ENCODE measurements around the gene SLC38A4.
"Not testable (repeated sequence)": the region's sequence is repeated elsewhere in the genome, so short reads cannot be mapped to it uniquely, and the experiment has no call there.

Gene SLC38A4

DNA sequence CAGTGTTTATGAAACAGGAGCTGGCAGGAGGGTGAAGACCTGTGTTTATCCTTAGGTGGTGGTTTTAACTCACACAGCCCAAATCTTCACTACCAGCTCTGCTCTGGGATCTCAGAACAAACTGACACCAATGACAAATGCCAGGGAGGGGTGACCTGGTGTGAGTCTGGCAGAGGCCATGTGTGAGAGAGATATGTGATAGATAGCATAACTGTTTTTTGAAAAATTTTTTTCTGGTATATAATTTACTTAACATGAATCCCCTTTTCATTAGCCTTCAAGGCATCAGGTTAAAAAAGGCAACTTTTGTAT lies 51.5 kb downstream of the SLC38A4 start:
- DNase-seq: no peak

DNA sequence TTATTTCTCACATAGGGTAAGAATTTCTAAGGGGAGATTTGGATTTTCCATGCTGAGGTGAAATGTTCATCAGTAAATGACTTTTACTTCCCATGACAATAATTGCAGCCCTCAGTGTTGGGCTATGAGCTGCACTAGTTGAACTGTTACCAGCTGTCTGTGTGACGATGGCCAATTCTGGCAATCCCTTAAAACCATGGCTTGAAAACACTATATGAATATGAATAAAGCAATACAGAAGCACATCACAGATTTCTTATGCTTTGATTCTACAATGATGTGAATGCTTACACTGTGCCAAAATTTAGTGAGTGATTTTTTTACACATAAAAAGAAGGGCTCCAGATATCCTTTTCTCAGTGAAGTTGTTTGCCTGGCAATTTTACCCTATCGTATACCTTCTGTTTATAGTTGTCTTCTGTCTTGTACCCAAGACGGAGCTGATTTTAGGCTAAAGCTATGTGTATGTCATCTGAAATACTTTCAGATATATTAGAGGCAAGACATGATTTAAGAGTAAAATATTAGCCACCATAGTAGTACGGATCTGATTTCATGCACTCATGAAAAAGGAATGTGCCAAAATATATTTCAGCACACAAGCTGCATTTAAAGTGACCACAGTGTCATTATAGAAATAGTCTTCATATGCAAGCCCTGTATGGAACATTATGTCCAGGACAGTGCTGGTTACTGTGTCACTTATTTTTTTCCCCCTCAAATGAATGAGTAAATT lies 52.0 kb downstream of the SLC38A4 start:
- no peak for DNase-seq

DNA sequence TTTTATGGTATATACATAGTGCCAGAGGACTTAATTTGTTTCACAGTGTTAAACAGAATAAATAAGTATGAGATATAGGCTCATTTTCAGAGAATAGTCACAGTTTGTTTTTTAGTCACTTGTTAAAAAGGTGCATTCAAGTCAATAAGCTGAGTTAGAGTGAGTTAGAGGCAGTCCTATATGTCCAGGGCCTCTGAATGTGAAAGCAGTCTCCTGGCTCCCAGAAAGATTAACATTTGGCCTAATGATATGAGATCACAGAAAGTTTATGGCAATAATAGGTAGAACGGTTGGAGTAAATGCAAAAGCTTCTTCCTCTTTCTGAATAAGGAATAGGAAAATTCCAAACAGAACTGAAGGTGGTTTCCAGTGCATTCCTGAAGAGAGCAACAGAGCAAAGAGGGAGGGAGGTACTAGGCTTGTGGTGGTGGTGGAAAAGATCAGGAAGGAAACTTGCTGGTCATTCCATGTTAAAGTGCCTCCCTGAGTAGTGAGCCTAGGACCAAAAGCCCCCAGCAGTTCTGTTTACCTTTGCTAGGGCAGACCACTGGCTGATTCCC lies 54.4 kb downstream of the SLC38A4 start:
- no peak for DNase-seq

DNA sequence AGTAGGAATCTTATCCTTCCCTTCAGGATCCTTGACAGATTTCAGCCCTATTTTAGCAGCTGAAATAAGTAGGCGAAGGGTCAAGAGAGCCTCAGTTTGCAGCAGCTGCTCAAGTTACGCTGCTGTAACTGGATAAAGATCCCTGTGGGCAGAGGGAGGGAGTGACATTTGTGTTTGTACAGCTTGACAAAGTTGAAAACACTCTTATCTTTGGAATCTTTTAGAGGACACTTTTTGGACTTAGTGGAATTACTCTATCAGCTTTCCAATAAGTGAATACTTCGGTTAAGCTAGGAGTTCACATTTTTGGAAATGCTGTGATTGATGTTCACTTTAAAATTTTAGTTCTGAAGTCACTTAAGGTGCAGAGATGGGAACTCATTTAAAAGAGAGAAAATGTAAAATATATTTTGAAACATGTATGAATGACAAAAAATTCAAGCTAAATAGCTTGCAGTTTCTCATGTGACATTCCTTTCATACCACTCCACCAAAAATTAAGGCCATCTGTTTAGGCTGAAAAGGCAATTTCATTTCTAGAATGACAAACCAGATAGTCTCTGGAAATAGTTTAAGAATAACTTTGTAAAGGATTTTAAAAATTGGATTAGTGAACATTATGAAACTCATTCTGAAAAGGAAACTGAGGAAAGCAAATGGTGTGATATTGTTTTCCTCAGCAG lies 55.2 kb downstream of the SLC38A4 start:
- no peak for DNase-seq

DNA sequence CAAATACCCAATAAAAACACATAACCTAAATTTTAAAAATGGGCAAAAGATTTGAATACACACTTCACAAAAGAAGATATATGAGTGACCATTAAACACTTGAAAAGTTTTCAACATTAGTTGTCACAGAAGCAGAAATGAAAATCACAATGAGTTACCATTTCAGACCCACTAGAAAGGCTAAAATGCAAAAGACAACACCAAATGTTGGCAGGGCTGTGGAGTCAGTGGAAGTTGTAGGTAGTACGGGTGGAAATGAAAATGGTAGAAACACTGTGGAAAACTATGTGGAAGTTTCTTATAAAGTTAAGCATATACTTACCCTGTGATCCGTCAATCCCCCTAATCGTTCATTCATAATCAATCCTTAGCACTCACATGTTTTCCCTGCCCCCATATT lies 61.8 kb downstream of the SLC38A4 start:
- DNase-seq: no peak

DNA sequence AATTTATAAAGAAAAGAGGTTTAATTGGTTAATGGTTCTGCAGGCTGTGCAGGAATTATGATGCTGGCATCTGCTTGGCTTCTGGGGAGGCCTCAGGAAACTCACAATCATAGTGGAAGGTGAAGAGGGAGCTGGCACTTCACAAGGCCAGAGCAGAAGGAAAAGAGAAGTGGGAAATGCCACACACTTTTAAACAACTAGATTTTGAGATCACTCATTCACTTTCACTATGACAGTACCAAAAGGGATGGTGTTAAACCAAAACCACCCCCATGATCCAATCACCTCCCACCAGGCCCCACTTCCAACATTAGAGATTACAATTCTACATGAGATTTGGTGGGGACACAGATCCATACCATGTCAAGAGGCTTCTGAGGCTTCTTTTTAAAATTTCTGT lies 62.6 kb downstream of the SLC38A4 start:
- DNase-seq: peak; percentile 14

DNA sequence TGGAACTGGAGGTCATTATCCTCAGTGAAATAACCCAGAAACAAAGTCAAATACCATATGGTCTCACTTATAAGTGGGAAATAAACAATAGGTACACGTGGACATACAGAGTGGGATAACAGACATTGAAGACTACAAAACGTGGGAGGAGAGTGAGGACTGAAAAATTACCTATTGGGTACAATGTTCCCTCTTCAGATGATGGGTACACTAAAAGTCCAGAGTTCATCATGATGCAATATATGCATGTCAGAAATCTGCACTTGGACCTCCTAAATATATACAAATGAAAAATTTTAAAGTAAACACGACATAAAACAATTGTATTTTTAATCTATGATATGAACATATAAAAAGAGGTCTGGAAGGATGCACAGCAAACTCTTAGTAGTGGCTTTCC lies 71.2 kb downstream of the SLC38A4 start:
- DNase-seq: no peak

DNA sequence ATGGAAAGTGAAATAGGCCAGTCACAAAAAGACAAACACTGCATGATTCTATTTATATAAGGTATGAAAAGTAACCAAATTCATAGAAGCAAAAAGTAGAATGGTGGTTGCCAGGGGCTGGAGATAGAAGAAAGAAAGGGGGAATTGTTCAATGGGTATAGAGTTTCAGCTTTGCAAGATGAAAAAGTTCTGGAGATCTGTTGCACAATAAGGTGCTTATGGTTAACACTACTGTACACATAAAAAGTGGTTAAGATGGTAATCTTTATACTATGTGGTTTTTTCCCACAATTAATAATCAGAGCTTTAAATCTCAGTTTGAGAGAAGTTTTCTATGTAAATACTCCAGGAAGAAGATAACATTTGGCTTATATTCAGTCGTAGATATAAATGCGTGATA lies 73.4 kb downstream of the SLC38A4 start:
- no peak for DNase-seq

DNA sequence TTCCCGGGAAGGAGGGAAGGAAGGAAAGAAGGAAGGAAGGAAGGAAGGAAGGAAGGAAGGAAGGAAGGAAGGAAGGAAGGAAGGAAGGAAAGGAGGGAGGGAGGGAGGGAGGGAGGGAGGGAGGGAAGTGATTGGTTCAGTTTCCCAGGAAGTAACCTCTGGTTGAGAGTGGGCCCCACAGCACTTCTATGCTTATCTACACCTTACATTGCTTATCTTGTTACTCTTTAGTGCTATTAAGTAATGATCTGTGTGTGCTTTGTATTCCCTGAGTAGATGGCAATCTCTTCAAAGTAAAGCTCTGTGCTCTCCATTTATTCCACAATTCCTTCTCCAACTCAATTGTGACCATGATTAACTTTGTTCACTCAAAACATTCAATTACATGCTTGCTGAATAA lies 74.6 kb downstream of the SLC38A4 start:
- no peak for DNase-seq

DNA sequence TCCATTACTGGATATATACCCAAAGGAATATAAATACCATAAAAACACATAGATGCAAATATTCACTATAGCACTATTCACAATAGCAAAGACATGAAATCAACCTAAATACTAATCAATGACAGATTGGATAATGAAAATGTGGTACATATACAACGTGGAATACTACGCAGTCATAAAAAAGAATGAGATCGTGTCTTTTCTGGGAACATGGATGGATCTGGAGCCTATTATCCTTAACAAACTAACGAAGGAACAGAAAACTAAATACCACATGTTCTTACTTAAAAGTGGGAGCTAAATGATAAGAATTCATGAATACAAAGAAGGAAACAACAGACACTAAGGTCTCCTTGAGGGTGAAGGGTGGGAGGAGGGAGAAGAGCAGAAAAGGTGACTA lies 76.5 kb downstream of the SLC38A4 start:
- DNase-seq: no peak

DNA sequence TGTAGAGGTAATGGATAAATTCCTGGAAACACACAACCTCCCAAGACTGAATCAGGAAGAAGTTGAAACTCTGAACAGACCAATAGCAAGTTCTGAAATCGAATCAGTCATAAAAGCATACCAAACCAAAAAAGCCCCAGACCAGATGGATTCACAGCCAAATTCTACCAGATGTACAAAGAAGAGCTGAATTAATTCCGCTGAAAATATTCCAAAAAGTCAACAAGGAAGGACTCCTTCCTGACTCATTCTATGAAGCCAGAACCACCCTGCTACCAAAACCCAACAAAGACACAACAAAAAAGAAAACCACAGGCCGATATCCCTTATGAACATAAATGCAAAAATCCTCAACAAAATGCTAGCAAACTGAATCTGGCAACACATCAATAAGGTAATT lies 81.5 kb downstream of the SLC38A4 start:
- DNase-seq: no peak

DNA sequence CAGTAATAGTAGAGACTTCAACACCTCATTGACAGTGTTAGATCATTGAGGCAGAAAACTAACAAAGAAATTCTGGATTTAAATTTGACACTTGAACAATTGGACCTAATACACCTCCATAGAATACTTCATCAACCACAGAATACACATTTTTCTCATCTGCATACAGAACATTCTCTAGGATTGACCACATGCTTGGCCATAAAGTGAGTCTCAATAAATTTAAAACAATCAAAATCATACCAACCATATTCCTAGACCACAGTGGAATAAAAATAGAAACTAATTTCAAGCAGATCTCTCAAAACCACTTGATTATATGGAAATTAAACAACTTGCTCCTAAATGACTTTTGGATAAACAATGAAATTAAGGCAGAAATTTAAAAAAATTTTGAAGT lies 82.3 kb downstream of the SLC38A4 start:
- no peak for DNase-seq

DNA sequence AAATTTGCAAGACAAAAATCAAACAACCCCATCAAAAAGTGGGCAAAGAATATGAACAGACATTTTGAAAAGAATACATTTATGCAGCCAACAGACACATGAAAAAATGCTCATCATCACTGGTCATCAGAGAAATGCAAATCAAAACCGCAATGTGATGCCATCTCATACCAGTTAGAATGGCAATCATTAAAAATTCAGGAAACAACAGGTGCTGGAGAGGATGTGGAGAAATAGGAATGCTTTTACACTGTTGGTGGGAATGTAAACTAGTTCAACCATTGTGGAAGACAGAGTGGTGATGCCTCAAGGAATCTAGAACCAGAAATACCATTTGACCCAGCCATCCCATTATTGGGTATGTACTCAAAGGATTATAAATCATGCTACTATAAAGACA lies 83.5 kb downstream of the SLC38A4 start:
- DNase-seq: not testable (repeated sequence)

DNA sequence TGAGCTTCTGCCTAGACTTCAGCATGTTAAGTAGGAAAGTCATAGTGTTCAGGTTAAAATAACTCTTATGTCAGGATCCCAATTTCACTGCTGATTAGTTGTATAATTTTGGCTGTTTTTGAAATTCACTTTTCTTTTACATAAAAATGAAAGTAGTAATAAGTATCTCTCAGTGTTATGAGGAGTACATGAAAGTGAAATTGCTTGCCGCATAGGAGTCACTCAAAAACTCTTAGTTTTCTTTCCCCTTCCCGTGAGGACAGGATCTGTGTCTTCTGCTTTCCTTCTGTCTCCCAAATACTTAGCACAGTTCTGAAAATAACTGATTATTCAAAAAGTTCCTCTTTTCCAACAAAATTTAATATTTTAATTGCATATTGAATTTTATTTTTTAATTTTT lies 100.5 kb downstream of the SLC38A4 start:
- DNase-seq: peak; percentile 49

DNA sequence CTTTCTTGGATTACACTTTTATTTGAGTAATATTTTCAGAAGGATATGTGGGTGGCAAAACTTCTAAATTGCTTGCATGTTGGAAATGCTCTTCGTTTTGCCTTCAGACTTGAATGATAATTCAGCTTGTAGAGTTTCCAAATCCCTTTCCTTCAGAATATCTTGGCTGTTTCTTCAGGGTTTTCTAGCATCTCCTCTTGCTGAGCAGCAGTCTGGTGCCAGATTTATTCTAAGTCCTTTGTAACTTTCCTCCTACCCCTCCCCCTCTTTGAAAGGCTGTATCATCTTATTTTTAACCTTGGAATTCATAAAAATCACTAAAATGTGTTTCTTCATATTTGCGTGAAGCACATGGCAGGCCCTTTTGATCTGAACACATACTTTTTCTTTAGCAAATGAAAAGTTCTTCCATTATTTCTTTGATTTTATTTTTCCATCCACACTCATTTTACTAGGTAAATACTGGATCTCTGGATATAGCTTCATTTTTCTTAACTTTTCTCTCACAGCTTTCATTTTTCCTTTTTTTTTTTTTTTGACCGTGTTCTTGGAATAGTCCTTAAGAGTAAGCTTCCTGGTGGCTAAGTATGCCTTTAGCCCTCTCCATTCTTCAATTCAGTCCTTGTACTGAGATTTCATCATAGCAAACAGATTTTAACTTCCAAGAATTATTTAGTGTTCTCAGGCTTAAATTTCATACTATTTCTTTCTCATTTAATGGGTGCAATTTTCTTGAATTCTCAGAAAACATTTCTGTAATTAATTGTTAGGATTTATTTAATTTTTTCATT lies 102.0 kb downstream of the SLC38A4 start:
- DNase-seq: no peak

DNA sequence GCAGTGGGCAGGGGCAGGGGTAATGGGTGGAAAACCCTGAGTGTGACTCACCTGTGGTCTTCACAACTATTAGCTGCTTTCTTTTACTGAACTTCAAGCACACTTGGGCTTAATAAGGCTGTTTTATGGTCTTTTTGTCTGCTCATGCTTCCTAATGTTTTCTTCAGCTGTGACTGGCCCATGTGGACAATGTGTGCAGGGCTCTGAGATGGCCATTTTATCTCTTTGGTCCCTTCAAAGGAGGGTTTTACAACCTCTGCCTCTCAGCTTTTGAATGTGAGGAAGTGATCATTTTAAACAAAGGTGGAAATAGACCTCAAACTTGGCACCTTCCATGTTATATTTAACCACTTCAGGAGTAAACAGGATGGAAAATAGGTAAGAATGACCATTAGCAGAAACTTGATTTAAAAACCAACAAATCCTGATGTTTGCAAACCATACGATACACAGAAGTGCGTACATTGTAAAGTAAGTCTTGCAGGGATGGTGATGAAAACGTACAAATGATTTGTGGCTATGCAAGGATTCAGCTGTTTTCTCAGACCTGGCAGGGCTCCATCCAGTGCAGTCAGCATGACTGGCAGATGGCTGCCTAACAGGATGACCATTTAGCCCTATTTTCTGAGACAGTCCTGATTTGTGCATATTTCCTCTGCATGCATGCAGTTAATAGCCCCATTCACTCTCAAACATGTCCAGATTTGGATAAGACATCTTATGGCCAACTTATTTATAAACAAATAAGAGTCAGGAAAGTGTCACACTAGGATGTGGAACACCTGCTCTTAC lies 103.2 kb downstream of the SLC38A4 start:
- no peak for DNase-seq

DNA sequence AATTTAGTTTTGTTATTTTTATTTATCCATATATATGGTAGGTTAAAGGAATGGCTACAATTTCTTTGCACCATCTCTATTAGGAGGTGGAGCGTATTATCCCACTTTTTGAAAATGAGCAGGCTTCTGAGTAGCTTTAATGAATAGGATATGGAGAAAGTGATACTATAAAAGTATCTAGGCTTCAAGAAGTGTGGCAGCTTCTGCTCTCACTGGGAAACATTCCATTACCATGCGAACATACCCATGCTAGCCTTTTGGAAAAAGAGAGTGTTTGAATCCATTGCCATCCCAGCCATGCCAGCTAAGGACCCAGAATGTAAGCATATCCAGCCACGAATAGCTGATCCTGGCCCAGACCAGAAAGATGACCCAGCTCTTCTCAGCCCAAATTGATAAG lies 107.3 kb downstream of the SLC38A4 start:
- no peak for DNase-seq

DNA sequence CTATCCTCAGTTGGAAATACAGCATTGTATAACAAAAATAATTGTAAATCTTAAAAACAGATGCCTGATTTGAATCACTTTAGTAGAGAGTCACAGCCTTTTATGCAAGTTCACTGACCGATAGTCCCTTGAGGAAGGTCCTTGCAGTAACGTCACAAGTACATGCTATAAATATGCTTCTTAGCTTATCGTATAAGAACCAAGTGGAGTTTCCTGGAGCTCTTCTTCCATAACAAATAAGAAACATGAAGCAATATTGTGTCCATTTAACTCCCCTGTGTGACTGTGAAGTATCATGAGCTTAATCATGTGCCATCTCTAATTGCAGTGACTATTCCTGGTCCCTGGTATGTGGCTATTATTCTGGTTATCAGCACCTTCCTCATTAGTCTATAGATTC lies 107.9 kb downstream of the SLC38A4 start:
- DNase-seq: no peak

DNA sequence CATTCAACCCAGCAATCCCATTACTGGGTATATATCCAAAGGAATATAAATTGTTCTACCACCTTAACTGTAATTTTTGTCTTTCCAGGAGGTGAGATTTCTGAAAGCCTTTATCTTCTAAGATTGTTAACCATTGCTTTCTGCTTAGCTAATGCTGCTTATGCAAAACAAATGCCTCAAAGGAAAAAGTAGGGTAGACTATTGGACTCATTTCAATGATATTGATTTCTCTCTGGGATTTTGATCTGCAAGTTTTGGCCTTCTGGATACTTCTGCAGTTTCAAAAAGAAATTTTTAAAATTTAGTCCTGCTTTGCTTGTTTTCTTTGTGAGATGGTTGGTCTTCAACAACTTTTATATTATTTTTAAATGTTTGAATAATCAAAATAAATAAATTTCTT lies 108.6 kb downstream of the SLC38A4 start:
- DNase-seq: no peak

Data from suppressor macrophage treated with lipopolysaccharide for 4 hours (primary cell).